GM18526 (cell line): ENCODE measurements around the gene FGR.

ENCODE experiments used
- POLR2A ChIP-seq: IDR thresholded peaks from 3 replicates; pipeline ENCODE4 v1.6.1; 2011; ENCODE audit not compliant: insufficient read length; ENCODE audit errors: extremely low read depth

Gene FGR

DNA sequence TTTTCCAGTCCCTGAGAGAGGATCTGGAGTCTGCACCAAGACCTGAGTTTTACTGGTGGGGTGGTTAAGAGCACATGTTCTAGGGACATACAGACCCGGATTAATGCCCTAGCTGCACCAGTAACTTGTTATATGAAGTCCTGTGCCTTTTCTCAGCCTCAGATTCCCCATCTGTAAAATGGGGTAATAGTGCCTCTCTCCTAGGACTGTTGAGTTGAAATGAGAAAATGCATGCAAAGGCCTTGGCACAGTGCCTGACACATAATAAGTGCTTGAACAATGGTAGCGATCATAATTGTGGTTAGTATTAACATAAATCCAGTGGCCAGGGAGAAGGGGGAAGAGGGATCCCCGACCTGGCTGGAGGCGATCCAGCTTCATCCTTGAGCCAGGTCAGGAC lies 43.4 kb downstream of the FGR start:
- no peak for TF ChIP-seq POLR2A

DNA sequence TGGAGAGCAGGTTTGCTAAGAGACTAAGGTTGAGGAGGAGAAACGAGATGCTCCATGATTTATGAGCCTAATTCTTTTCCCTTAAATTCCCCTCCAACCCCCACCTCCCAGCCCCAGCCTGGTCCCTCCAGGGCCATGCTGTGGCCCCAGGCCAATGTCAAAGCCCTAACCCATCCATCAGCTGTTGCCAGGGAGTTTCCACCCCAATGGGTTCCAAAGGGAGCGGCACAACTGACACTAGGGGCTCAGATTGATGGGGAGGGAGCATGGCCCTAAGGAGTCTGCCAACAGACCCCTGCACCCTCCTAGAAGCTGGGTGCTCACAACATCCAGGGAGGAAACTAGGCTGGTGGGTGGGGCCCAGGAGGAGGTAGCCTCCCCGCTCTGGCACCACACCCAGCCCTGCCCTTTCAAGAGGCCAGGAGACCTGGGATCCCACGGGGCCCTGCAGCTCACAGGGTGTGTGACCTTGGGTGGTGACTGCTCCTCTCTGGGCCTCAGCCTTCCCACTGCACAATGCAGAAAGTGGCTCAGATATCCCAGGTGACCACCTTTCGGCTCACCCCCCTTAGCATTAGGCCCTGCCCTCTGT lies 44.0 kb downstream of the FGR start:
- no peak for TF ChIP-seq POLR2A

DNA sequence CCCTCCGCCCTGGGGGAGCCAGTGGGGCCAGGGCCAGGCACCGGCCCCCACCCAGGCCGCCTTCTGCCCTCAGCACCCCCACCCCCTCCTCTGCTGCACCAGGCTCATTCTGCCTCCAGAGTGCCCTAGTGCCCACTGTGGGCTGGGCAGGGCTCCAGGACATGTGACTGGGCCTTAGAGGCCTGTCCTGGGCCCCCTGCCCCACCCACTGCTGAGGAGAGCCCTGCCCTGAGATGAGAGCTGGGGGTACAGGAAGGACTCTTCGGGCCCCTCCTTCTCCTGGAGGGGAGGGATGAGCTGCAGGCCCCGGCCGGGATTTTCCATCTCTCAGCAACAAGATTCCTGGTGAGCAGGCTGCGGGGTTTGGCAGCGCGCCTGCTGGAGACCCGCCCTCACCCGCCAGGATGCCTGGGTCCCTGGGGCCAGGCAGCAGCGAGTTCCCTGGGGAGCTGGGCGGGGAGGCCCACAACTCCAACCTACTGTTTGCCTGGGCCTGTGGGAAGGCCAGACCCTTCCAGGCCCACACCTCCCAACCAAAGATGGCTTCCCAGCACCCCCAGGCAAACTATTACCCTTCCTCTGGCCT lies 45.1 kb downstream of the FGR start:
- TF ChIP-seq POLR2A, result no peak

DNA sequence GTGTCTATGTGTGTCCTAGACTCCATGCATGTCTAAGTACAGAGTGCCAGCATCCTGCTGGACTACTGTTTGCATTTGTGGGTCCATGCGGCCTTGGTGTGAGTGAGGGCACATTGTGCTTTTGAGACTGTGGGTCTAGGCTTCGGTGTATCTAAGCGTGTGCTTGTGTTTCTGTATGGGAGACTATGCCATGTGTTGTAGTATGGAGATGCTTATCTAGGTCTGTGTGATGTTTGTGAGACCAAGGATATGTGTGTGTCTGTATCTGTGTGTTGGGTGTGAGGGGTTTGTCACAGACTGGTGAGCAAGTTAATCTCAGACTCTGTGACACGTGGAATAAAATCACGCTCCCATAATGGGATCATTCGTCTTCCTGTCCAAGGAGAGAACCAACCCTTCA lies 45.5 kb downstream of the FGR start:
- no peak for TF ChIP-seq POLR2A

GRCh38 chr1:27588256-27589232 lies 46.4 kb downstream of the FGR start:
- no peak for TF ChIP-seq POLR2A

DNA sequence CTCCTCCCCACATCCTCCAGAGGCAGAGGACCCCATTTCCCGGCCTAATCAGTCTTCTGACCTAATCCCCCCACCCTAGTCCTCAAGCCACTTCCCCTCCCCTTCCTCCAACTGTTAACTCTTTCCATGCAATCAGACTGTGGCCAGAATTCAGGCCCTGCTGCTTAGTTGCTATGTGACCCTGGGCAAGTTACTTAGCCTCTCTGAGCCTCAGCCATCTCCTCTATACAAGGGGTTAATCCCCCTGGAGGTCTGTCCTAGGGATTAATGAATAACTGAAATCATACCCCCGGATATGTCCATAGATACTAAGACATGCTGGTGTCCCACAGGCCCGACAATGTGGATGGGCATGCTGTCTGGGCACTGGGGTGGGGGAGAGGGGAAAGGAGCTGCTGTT lies 49.3 kb downstream of the FGR start:
- TF ChIP-seq POLR2A, result no peak

DNA sequence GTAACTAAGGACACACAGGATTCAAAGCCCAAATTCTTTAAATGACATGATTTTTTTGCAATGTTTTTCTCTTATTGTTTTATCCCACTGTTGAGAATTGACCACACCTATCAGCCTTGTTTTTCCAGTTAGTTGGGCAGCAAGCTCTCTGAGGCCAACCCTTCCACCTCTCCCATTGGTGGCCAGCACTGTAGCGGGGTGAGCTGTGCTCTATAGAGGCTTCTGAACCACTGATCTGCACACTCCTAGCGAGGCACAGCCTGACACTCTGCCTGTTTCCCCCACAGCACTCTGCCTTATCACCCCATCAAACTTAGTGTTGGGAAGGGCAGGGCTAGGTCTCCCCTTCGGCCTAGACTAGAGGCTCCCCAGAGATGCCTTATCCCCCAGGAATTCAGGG lies 50.5 kb downstream of the FGR start:
- TF ChIP-seq POLR2A, result no peak

GRCh38 chr1:27583479-27583878 lies 51.5 kb downstream of the FGR start:
- no peak for TF ChIP-seq POLR2A

- no peak for TF ChIP-seq POLR2A
Measured at GRCh38 chr1:27581823-27582243, 53.2 kb downstream of the FGR start.

DNA sequence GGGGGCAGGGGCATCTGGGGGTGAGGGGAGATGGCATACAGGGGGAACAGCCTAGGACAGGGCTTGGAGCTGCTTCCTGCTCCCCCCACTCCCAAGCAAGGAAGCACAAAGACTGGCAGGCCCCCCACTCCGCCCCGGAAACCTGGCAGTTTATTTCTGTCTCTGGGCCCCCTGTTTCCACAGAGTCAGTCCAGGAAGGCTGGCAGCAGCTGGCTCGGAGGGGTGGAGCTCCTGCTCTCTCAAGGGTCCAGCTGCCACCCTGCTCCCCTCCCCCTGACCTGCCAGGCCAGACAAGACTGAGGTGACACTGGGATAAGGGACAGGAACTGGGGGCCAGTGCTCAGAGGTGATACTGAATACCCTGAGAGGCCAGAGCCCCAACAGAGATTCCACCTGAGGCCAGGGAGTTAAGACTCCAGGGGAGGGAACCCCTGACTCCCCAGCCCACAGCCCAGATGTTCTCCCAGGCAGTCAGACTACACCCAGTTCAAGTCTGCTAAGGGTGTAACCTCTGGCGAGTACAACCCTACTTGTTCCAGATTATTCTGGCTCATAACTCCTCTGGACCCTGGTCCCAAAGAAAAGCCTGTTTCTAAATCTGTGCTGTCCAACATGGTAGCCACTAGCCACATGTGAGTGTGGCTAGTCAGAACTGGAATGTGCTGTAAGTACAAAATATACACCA lies 57.3 kb downstream of the FGR start:
- TF ChIP-seq POLR2A, result no peak

DNA sequence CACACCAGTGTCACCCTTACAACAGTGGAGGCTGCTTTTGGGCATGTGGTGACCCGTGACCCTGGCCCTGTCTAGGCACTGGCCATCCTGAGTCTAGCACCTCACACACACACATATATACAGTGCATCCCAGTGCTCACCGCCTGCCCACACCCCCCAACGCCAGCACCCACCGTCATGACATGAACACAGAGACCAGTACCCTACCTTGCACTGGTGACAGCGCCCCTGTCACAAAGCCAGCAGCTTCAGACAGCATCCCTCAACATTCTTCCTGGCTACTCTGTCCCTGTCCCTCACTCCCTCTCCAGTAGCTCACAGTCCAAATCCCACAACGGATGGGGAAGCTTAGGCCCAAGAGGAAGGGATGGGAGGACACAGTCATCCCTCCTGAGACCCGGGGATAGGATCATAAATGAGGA lies 58.2 kb downstream of the FGR start:
- TF ChIP-seq POLR2A, result no peak

DNA sequence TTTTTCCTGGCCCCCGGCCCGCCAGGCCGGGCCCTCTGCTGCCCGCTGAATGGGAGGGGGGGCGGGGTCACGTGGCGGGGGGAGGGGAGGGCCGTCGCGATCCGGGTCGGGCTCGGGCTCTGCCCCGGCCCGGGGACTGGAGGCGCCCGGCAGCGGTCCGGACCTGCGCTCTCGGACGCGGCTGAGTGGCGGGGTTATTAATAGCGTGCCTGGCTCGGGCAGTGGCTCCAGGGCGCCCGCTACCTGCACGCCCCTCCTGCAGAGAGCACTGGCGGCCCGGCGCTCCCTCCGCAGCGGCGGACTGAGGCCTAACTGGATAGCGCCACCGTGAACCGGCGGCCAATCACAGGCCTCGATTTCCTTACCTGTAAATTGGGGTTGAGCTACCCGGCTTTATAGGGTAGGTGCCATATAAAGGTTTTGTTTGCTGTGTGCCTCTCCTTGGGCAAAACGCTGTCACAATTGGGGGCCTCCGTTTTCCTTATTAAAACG lies 59.1 kb downstream of the FGR start:
- TF ChIP-seq POLR2A, result no peak

DNA sequence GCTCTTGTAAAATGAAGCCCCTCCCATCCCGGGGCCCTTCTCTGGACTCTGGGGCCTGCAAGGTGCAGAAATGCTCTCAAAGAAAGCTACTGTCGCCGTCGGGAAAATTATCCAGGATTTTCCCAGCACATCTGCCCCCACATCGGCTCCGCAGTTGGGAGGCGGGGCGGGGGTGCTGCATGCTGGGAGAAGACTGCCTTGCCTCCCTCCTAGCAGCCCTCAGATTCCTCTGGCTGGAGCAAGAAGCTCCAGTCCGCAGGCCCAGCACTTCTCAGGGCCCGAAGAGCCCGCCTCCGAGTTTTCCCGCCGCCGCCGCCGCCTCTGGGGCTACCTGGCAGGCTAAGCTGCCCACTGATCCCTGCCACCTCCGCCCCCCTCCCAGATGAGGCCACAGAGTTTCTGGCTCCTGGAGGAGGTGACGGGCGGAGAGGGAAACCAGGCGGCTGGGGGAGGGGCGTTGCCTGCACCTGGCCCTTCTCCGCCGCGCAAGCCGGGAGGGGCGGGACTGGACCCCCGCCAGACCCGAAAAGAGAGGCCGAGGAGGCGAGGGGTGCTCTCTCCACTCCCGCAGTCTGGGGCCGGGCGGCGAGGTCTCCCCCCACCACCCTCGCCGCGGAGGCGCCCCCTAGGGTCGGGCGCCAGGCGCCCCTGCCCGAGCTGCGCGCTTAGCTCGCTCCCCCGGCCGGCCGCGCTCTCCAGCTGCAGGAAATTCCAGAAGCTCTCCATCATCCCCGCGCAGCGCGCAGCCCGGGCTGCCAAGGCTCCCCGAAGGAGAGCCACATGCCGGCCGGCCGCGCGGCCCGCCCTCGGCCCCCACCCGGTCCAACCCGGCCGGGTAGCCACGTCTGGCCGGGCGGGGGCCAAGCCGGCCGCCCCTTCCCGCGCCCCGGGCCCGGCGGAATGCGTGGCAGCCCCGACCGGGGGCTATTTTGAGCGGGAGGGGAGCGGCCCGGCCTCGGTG lies 59.8 kb downstream of the FGR start:
- TF ChIP-seq POLR2A, result no peak
